SK-N-SH treated with all-trans-retinoic acid at 6 μM for 48 hours (cell line): ENCODE data around the gene MAMDC4.

Source experiments
- ARNTL ChIP-seq: fragments of 450-650 bp; formaldehyde crosslinking; IDR thresholded peaks from 2 replicates; pipeline ENCODE4 v1.5.0; 2020; ENCODE audit warnings: low read depth, mild to moderate bottlenecking, moderate library complexity, borderline replicate concordance
- BACH2 ChIP-seq: fragments of 250-450 bp; sonication (Bioruptor Pico); IDR thresholded peaks from 2 replicates; pipeline ENCODE4 v1.9.0; 2021; ENCODE audit warnings: mild to moderate bottlenecking, borderline replicate concordance
- CSDC2 ChIP-seq: fragments of 250-450 bp; sonication (Bioruptor Pico); IDR thresholded peaks from 2 replicates; pipeline ENCODE4 v1.5.0; 2020; ENCODE audit warnings: mild to moderate bottlenecking, moderate library complexity
- ISL1 ChIP-seq: fragments of 250-450 bp; sonication (Bioruptor Pico); IDR thresholded peaks from 2 replicates; pipeline ENCODE4 v2.1.2; 2022; ENCODE audit warnings: mild to moderate bottlenecking, moderate library complexity
- OSR1 ChIP-seq: fragments of 250-450 bp; sonication (Bioruptor Pico); IDR thresholded peaks from 2 replicates; pipeline ENCODE4 v1.8.0; 2022; ENCODE audit warnings: moderate library complexity, mild to moderate bottlenecking, inconsistent platforms
- PPARA ChIP-seq: fragments of 250-450 bp; sonication (Bioruptor Pico); IDR thresholded peaks from 2 replicates; pipeline ENCODE4 v1.5.0; 2020; ENCODE audit warnings: mild to moderate bottlenecking, borderline replicate concordance
- RARB ChIP-seq: fragments of 250-450 bp; sonication (Bioruptor Pico); IDR thresholded peaks from 2 replicates; pipeline ENCODE4 v1.8.0; 2021; ENCODE audit warnings: mild to moderate bottlenecking, moderate library complexity
- TOX ChIP-seq: fragments of 250-450 bp; sonication (Bioruptor Pico); IDR thresholded peaks from 2 replicates; pipeline ENCODE4 v1.8.0; 2021; ENCODE audit warnings: mild to moderate bottlenecking, moderate library complexity, borderline replicate concordance
- ZC3H10 ChIP-seq: fragments of 250-450 bp; sonication (Bioruptor Pico); IDR thresholded peaks from 2 replicates; pipeline ENCODE4 v1.5.1; 2021; ENCODE audit warnings: mild to moderate bottlenecking, moderate library complexity
- ZFP30 ChIP-seq: fragments of 450-650 bp; formaldehyde crosslinking; IDR thresholded peaks from 2 replicates; pipeline ENCODE4 v1.5.0; 2022; ENCODE audit warnings: mild to moderate bottlenecking, moderate library complexity
- ZNF565 ChIP-seq: fragments of 450-650 bp; formaldehyde crosslinking; conservative IDR thresholded peaks from 2 replicates; pipeline ENCODE4 v1.5.0; 2020; ENCODE audit warnings: low read depth, mild to moderate bottlenecking, moderate library complexity
- ZNF70 ChIP-seq: fragments of 450-650 bp; formaldehyde crosslinking; IDR thresholded peaks from 2 replicates; pipeline ENCODE4 v1.5.0; 2020; ENCODE audit warnings: mild to moderate bottlenecking, moderate library complexity
- TF ChIP-seq, protein P1 (sequence below): fragments of 250-450 bp; sonication (Bioruptor Pico); IDR thresholded peaks from 2 replicates; pipeline ENCODE4 v1.8.0; 2020; ENCODE audit warnings: mild to moderate bottlenecking, moderate library complexity, borderline replicate concordance
- TF ChIP-seq, protein P2 (sequence below): fragments of 250-450 bp; sonication (Bioruptor Pico); IDR thresholded peaks from 2 replicates; pipeline ENCODE4 v1.5.1; 2021; ENCODE audit warnings: mild to moderate bottlenecking, moderate library complexity

- TF ChIP-seq, protein P1, sequence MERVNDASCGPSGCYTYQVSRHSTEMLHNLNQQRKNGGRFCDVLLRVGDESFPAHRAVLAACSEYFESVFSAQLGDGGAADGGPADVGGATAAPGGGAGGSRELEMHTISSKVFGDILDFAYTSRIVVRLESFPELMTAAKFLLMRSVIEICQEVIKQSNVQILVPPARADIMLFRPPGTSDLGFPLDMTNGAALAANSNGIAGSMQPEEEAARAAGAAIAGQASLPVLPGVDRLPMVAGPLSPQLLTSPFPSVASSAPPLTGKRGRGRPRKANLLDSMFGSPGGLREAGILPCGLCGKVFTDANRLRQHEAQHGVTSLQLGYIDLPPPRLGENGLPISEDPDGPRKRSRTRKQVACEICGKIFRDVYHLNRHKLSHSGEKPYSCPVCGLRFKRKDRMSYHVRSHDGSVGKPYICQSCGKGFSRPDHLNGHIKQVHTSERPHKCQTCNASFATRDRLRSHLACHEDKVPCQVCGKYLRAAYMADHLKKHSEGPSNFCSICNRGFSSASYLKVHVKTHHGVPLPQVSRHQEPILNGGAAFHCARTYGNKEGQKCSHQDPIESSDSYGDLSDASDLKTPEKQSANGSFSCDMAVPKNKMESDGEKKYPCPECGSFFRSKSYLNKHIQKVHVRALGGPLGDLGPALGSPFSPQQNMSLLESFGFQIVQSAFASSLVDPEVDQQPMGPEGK: no peak
- TF ChIP-seq ZC3H10 (CRISPR knock-in tag) (no peak), PPARA (CRISPR knock-in tag) (no peak), RARB (no peak), TOX (CRISPR knock-in tag) (no peak), ARNTL (no peak), OSR1 (no peak), ZFP30 (CRISPR knock-in tag) (no peak), ZNF565 (CRISPR knock-in tag) (no peak), BACH2 (no peak), ZNF70 (CRISPR knock-in tag) (no peak), ISL1 (CRISPR knock-in tag) (no peak), CSDC2 (CRISPR knock-in tag) (no peak)
- TF ChIP-seq, protein P2, sequence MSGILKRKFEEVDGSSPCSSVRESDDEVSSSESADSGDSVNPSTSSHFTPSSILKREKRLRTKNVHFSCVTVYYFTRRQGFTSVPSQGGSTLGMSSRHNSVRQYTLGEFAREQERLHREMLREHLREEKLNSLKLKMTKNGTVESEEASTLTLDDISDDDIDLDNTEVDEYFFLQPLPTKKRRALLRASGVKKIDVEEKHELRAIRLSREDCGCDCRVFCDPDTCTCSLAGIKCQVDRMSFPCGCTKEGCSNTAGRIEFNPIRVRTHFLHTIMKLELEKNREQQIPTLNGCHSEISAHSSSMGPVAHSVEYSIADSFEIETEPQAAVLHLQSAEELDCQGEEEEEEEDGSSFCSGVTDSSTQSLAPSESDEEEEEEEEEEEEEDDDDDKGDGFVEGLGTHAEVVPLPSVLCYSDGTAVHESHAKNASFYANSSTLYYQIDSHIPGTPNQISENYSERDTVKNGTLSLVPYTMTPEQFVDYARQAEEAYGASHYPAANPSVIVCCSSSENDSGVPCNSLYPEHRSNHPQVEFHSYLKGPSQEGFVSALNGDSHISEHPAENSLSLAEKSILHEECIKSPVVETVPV (CRISPR knock-in tag): no peak
These were observed 51.0 kb downstream of the MAMDC4 start for GRCh38 chr9:136903041-136903554.
